ENCODE measurements around the gene CDKN3. TPM values are rescaled to one million over a fixed set of nuclear protein-coding genes. Genes with fewer than 3 reads are reported as not detected.
"Not testable (repeated sequence)": the region's sequence is repeated elsewhere in the genome, so short reads cannot be mapped to it uniquely, and the experiment has no call there.

CDKN3 gene
- polyA plus RNA-seq, 1 experiment = 28.7 TPM

DNA sequence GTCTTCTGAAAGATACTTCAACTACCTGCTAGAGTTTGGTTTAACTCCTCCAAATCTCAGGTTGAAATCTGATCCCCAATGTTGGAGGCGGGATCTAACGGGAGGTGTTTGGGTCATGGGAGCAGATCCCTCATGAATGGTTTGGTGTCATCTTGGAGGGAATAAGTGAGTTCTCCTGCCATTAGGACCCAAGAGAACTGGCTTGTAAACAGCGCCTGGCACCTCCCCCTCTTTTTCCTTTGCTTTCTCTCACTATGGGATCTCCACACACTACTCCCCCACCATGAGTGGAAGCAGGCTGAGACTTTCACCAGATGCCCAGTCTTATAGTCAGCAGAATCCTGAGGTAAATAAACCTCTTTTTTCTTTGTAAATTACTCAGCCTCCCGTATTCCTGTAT, 41.9 kb downstream of the CDKN3 start:
- no peaks in the 10 kb centered on the region for H3K36me3 ChIP-seq (ENCODE audit: control insufficient read depth, insufficient read depth, low read length)
- CTCF ChIA-PET = interaction anchor here (0.8 kb wide), 1 partner anchor 22 kb away, joined by 3 read pairs; no protein-coding TSS in a partner anchor
- no peak overlapping the region for H3K4me3 ChIP-seq (ENCODE audit: low read depth, low read length)
- H3K27me3 ChIP-seq (ENCODE audit: control insufficient read depth, insufficient read depth, low read length) = no peaks in the 10 kb centered on the region
- POLR2A ChIA-PET = no interaction called here
- no peak for DNase-seq (ENCODE audit: low read depth)
- TF ChIP-seq, protein P1, sequence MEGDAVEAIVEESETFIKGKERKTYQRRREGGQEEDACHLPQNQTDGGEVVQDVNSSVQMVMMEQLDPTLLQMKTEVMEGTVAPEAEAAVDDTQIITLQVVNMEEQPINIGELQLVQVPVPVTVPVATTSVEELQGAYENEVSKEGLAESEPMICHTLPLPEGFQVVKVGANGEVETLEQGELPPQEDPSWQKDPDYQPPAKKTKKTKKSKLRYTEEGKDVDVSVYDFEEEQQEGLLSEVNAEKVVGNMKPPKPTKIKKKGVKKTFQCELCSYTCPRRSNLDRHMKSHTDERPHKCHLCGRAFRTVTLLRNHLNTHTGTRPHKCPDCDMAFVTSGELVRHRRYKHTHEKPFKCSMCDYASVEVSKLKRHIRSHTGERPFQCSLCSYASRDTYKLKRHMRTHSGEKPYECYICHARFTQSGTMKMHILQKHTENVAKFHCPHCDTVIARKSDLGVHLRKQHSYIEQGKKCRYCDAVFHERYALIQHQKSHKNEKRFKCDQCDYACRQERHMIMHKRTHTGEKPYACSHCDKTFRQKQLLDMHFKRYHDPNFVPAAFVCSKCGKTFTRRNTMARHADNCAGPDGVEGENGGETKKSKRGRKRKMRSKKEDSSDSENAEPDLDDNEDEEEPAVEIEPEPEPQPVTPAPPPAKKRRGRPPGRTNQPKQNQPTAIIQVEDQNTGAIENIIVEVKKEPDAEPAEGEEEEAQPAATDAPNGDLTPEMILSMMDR (IDR thresholded peaks at IDR 0.05; ENCODE audit: insufficient read depth, low read depth, low read length) = no peak

DNA sequence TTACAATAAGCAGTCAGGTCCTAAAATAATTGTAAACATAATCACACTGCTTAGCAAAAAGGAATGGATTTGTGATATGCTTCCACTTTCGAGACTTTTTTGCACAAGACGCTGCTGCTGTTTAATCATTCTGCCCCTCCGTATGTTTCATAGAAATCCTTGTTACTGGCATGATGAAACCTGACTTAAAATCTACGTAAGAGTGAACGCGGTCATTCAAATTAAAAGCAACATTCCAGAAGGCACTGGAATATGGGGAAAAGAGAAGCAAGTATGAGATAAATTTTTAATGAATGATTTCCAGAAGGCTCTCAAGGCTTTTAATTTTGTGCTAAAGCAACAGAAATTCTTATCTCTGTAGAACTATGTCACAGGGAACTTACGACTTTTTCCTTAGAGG, 43.2 kb downstream of the CDKN3 start:
- POLR2A ChIA-PET = no interaction called here
- Histone ChIP-seq H3K27me3 (ENCODE audit: control insufficient read depth, insufficient read depth, low read length) (no peaks in the 10 kb centered on the region), H3K36me3 (ENCODE audit: control insufficient read depth, insufficient read depth, low read length) (no peaks in the 10 kb centered on the region), H3K4me3 (ENCODE audit: low read depth, low read length) (peak overlapping the region; percentile 71)
- TF ChIP-seq, protein P1 (IDR thresholded peaks at IDR 0.05; ENCODE audit: insufficient read depth, low read depth, low read length) = no peak
- CTCF ChIA-PET = interaction anchor here (1.2 to 1.4 kb wide), 3 partner anchors 9 to 92 kb away, joined by 4 to 6 read pairs (median 5); no protein-coding TSS in a partner anchor
- no peak for DNase-seq (ENCODE audit: low read depth)

DNA sequence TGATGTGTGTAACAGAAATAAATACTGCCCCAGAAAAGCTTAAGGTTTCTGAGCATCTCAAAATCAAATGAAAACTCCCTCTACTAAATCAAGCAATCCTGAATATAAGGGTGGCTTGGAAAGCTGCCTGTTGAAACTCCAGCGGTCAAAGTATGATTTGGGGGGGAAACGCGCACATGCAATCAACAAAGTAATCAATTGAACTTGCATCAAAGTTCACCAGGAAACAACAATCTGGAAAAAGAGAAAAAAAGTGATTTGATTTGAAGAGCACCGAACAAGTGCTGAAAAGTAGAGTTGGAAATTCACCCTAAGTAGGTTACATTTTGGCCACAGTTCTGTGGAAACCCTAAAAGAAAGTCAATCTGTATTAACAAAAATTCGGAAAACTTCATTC, 43.7 kb downstream of the CDKN3 start:
- CTCF ChIA-PET = interaction anchor here (1.2 to 1.4 kb wide), 3 partner anchors 9 to 92 kb away, joined by 4 to 6 read pairs (median 5); no protein-coding TSS in a partner anchor
- DNase-seq (ENCODE audit: low read depth) = no peak

DNA sequence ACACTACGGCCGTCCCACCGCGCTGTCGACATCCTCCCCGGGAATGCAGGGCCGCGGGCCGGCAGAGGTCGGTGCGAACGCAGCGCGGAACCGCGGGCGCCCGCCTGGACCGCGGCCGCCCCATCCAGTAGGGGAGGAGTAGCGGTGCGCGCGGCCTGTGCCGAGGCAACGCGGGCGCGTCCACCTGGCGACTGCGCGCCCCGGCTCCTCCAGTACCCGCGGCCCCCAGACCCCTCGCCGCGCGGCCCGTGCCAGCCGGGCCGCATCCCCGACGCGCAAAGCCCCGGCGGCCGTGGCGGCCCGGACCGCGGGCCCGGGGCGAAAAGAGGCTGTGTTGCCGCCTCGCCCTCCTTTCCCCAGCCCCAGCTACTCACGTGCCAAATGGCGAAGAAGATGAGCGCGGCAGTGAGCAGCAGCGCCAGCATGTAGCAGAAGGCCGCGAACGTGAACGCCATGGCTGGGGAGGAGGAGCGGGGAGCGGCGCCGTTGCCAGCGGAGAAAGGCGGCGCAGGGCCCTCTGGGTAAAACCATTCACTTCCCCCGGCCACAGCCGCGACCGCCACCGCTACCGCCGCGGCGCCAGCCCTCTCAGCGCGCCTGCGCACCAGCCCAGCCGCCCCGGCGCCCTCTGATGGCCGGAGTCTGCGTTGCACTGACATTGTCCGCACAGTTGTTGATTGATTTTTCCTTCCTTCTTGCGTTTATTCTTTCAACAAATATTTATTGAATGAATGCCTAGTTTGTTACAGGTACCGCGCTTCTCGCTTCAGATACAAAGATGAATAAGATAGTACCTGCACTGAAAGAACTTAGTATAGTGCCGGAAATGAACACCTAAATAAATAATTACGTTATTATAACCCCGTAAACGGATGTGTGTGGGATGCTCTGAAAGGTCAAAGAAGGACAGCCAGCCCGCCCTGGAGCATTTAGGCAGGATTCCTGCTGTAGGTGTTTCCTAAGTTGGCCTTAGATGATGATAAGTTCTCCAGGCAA, 44.4 kb downstream of the CDKN3 start, which contains the start of gene CNIH1:
TSS of gene CNIH1 (minus strand) at position 502 of the 996 bp plus-strand sequence. CDS start at position 455, 47 bp downstream.
- CTCF ChIA-PET = interaction anchor here (0.7 to 1.4 kb wide), 5 partner anchors 8 to 93 kb away, joined by 3 to 6 read pairs (median 4); no protein-coding TSS in a partner anchor
- peak within 1 kb of the TSS; percentile 71 for H3K4me3 ChIP-seq (ENCODE audit: low read depth, low read length)
- DNase-seq (ENCODE audit: low read depth) = peak; percentile 45
- no peaks in the 10 kb centered on the region for H3K36me3 ChIP-seq (ENCODE audit: control insufficient read depth, insufficient read depth, low read length)
- H3K27me3 ChIP-seq (ENCODE audit: control insufficient read depth, insufficient read depth, low read length) = no peaks in the 10 kb centered on the region
- TF ChIP-seq, protein P1 (IDR thresholded peaks at IDR 0.05; ENCODE audit: insufficient read depth, low read depth, low read length) = peak; percentile 79
- POLR2A ChIA-PET = no interaction called here

More for the DNA sequence above, 43.7 kb downstream of the CDKN3 start:
- no peaks in the 10 kb centered on the region for H3K27me3 ChIP-seq (ENCODE audit: control insufficient read depth, insufficient read depth, low read length)
- TF ChIP-seq, protein P1 (IDR thresholded peaks at IDR 0.05; ENCODE audit: insufficient read depth, low read depth, low read length) = no peak
- peak overlapping the region; percentile 71 for H3K4me3 ChIP-seq (ENCODE audit: low read depth, low read length)
- POLR2A ChIA-PET = no interaction called here
- H3K36me3 ChIP-seq (ENCODE audit: control insufficient read depth, insufficient read depth, low read length) = no peaks in the 10 kb centered on the region

DNA sequence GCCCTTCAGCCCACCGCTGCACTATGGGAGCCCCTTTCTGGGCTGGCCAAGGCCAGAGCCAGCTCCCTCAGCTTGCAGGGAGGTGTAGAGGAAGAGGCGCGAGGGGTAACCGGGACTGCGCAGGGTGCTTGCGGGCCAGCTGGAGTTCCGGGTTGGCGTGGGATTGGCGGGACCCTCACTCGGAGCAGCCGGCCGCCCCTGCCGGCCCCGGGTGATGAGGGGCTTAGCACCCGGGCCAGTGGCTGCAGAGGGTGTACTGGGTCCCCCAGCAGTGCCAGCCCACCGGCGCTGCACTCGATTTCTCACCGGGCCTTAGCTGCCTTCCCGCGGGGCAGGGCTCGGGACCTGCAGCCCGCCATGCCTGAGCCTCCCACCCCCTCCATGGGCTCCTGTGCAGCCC, 46.2 kb downstream of the CDKN3 start:
- H3K27me3 ChIP-seq (ENCODE audit: control insufficient read depth, insufficient read depth, low read length); H3K36me3 ChIP-seq (ENCODE audit: control insufficient read depth, insufficient read depth, low read length); POLR2A ChIA-PET; DNase-seq (ENCODE audit: low read depth); H3K4me3 ChIP-seq (ENCODE audit: low read depth, low read length); CTCF ChIA-PET: not testable (repeated sequence)
